ENCODE data around the gene SDK2. TPM values are rescaled to one million over a fixed set of nuclear protein-coding genes. Genes with fewer than 3 reads are reported as not detected.

The SDK2 gene
- polyA plus RNA-seq, 1 of the 3 experiments (the other 2 are of a cell fraction) = 0.02 TPM

DNA sequence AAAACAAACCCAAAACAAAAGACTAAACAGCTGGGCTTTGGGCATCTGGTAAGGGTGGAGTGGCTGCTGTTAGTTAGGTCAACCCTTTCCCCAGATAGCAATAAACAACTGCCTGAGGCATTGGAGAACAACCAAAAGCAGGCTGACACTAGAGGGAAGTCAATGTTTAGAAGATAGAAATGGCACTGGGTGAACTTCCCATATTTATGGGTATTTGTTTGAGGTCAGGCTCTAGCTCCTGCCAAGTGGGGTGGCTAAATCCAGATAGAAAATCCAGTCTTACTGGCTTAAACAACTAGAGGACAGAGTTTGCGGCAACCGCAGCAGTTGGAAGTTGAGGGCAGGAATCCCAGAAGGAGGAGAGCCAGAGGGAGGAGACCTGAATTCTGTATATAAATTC lies 79.4 kb downstream of the SDK2 start:
- ChIA-PET POLR2A (no interaction called here), CTCF (interaction anchor here (0.7 to 2.4 kb wide), 4 partner anchors 9 to 135 kb away, joined by 3 to 14 read pairs (median 6); no protein-coding TSS in a partner anchor)
- Histone ChIP-seq H3K79me2 (ENCODE audit: insufficient read depth) (no peaks in the 10 kb centered on the region), H3F3A (replicated peaks; ENCODE audit: insufficient read depth) (no peaks in the 10 kb centered on the region), H3K4me2 (no peak overlapping the region), H3K27me3 (ENCODE audit: insufficient read depth) (no peaks in the 10 kb centered on the region), H3K9me3 (no peaks in the 10 kb centered on the region), H3K9me2 (no peaks in the 10 kb centered on the region), H3K9ac (no peak overlapping the region), H2AFZ (ENCODE audit: low read depth) (no peak overlapping the region), H3K4me1 (ENCODE audit: control insufficient read depth in 1 of 2, insufficient read depth in 2 of 2, low read depth in 1 of 2, low read length in 1 of 2) (no peaks in the 10 kb centered on the region), H4K20me1 (ENCODE audit: insufficient read depth) (no peaks in the 10 kb centered on the region), H3K4me3 (ENCODE audit: low read depth in 2 of 2, low read length in 1 of 2) (no peak overlapping the region), H3K36me3 (replicated peaks in 1 of 2; ENCODE audit: control insufficient read depth in 1 of 2, insufficient read depth in 2 of 2, low read length in 1 of 2) (no peaks in the 10 kb centered on the region), H3K27ac (ENCODE audit: low read depth in 2 of 2, low read length in 1 of 2) (no peak overlapping the region)
- no peak for DNase-seq
- TF ChIP-seq, protein P1, sequence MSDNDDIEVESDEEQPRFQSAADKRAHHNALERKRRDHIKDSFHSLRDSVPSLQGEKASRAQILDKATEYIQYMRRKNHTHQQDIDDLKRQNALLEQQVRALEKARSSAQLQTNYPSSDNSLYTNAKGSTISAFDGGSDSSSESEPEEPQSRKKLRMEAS (IDR thresholded peaks at IDR 0.05; ENCODE audit: low read depth) = no peak
- TF ChIP-seq MEF2A (IDR thresholded peaks at IDR 0.05; ENCODE audit: borderline replicate concordance, low read depth) = no peak
- no peak for TF ChIP-seq FOSL2 (IDR thresholded peaks at IDR 0.05; ENCODE audit: borderline replicate concordance, low read depth)
- TF ChIP-seq TCF12 (IDR thresholded peaks at IDR 0.05) = no peak
- no peak for TF ChIP-seq RAD21 (IDR thresholded peaks at IDR 0.05; ENCODE audit: low read length)
- TF ChIP-seq, protein P2, sequence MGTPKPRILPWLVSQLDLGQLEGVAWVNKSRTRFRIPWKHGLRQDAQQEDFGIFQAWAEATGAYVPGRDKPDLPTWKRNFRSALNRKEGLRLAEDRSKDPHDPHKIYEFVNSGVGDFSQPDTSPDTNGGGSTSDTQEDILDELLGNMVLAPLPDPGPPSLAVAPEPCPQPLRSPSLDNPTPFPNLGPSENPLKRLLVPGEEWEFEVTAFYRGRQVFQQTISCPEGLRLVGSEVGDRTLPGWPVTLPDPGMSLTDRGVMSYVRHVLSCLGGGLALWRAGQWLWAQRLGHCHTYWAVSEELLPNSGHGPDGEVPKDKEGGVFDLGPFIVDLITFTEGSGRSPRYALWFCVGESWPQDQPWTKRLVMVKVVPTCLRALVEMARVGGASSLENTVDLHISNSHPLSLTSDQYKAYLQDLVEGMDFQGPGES (IDR thresholded peaks at IDR 0.05; ENCODE audit: low read depth, low read length) = no peak
- no peak for TF ChIP-seq JUND (IDR thresholded peaks at IDR 0.05)
- TF ChIP-seq, protein P3, sequence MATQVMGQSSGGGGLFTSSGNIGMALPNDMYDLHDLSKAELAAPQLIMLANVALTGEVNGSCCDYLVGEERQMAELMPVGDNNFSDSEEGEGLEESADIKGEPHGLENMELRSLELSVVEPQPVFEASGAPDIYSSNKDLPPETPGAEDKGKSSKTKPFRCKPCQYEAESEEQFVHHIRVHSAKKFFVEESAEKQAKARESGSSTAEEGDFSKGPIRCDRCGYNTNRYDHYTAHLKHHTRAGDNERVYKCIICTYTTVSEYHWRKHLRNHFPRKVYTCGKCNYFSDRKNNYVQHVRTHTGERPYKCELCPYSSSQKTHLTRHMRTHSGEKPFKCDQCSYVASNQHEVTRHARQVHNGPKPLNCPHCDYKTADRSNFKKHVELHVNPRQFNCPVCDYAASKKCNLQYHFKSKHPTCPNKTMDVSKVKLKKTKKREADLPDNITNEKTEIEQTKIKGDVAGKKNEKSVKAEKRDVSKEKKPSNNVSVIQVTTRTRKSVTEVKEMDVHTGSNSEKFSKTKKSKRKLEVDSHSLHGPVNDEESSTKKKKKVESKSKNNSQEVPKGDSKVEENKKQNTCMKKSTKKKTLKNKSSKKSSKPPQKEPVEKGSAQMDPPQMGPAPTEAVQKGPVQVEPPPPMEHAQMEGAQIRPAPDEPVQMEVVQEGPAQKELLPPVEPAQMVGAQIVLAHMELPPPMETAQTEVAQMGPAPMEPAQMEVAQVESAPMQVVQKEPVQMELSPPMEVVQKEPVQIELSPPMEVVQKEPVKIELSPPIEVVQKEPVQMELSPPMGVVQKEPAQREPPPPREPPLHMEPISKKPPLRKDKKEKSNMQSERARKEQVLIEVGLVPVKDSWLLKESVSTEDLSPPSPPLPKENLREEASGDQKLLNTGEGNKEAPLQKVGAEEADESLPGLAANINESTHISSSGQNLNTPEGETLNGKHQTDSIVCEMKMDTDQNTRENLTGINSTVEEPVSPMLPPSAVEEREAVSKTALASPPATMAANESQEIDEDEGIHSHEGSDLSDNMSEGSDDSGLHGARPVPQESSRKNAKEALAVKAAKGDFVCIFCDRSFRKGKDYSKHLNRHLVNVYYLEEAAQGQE (IDR thresholded peaks at IDR 0.05; ENCODE audit: low read depth, low read length) = no peak
- TF ChIP-seq, protein P4, sequence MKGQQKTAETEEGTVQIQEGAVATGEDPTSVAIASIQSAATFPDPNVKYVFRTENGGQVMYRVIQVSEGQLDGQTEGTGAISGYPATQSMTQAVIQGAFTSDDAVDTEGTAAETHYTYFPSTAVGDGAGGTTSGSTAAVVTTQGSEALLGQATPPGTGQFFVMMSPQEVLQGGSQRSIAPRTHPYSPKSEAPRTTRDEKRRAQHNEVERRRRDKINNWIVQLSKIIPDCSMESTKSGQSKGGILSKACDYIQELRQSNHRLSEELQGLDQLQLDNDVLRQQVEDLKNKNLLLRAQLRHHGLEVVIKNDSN (IDR thresholded peaks at IDR 0.05; ENCODE audit: borderline replicate concordance, low read depth) = no peak
- no peak for TF ChIP-seq EZH2phosphoT487 (IDR thresholded peaks at IDR 0.05; ENCODE audit: borderline replicate concordance, low read depth)
- no peak for TF ChIP-seq MXI1 (IDR thresholded peaks at IDR 0.05; ENCODE audit: low read depth, low read length)
- TF ChIP-seq, protein P5, sequence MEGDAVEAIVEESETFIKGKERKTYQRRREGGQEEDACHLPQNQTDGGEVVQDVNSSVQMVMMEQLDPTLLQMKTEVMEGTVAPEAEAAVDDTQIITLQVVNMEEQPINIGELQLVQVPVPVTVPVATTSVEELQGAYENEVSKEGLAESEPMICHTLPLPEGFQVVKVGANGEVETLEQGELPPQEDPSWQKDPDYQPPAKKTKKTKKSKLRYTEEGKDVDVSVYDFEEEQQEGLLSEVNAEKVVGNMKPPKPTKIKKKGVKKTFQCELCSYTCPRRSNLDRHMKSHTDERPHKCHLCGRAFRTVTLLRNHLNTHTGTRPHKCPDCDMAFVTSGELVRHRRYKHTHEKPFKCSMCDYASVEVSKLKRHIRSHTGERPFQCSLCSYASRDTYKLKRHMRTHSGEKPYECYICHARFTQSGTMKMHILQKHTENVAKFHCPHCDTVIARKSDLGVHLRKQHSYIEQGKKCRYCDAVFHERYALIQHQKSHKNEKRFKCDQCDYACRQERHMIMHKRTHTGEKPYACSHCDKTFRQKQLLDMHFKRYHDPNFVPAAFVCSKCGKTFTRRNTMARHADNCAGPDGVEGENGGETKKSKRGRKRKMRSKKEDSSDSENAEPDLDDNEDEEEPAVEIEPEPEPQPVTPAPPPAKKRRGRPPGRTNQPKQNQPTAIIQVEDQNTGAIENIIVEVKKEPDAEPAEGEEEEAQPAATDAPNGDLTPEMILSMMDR (IDR thresholded peaks at IDR 0.05) = no peak
- no peak for TF ChIP-seq NFIC (IDR thresholded peaks at IDR 0.05; ENCODE audit: borderline replicate concordance)
- no peak for TF ChIP-seq YY1 (IDR thresholded peaks at IDR 0.05; ENCODE audit: low read depth)
- no peak for TF ChIP-seq SIN3A (IDR thresholded peaks at IDR 0.05; ENCODE audit: borderline replicate concordance, low read depth, low read length)
- TF ChIP-seq FOXM1 (IDR thresholded peaks at IDR 0.05; ENCODE audit: low read depth) = no peak
- WGBS (ENCODE audit: low lambda C conversion rate) = 89% methylated on average over 2 of the region's 2 CpGs
